Measurements from ENCODE around the gene PPP1R3D.

Gene PPP1R3D, protein sequence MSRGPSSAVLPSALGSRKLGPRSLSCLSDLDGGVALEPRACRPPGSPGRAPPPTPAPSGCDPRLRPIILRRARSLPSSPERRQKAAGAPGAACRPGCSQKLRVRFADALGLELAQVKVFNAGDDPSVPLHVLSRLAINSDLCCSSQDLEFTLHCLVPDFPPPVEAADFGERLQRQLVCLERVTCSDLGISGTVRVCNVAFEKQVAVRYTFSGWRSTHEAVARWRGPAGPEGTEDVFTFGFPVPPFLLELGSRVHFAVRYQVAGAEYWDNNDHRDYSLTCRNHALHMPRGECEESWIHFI

GRCh38 chr20:59940129-59940955 lies at the start of gene PPP1R3D, which contains the start of gene FAM217B:
PPP1R3D (minus strand) TSS chr20:59940305; CDS start chr20:59939931, 374 bp downstream.
FAM217B (plus strand) TSS chr20:59940389; CDS start chr20:59943944, 3,555 bp downstream.
- peak within 1 kb of the TSS; percentile 93 for H3K27ac ChIP-seq (ENCODE audit: low read length)
- no peaks in the 10 kb centered on the region for H3K27me3 ChIP-seq (ENCODE audit: low read depth, low read length)
- peaks cover 11 to 24% of the 10 kb centered on the region in 2 donors for H3K36me3 ChIP-seq (ENCODE audit: control insufficient read depth in 1 of 2, insufficient read depth in 2 of 2, low read length in 2 of 2)
- H3K9me3 ChIP-seq (ENCODE audit: control insufficient read depth in 1 of 2, low read length in 2 of 2): no peaks in the 10 kb centered on the region
- peak within 1 kb of the TSS; percentile 86 to 87 for H3K4me3 ChIP-seq (ENCODE audit: low read depth in 1 of 2, low read length in 2 of 2)
- peaks cover 24 to 40% of the 10 kb centered on the region in 2 donors for H3K4me1 ChIP-seq (ENCODE audit: control insufficient read depth in 1 of 2, insufficient read depth in 2 of 2, low read length in 2 of 2)

- Histone ChIP-seq H3K27me3 (ENCODE audit: low read depth, low read length) (no peaks in the 10 kb centered on the region), H3K4me1 (ENCODE audit: control insufficient read depth in 1 of 2, insufficient read depth in 2 of 2, low read length in 2 of 2) (no peaks in the 10 kb centered on the region), H3K9me3 (ENCODE audit: control insufficient read depth in 1 of 2, low read length in 2 of 2) (no peaks in the 10 kb centered on the region)
Measured at GRCh38 chr20:59988141-59988540, 48.0 kb upstream of the PPP1R3D start.

GRCh38 chr20:59987135-59987534 lies 47.0 kb upstream of the PPP1R3D start:
- Histone ChIP-seq H3K4me3 (ENCODE audit: low read depth in 1 of 2, low read length in 2 of 2) (no peak overlapping the region), H3K27me3 (ENCODE audit: low read depth, low read length) (no peaks in the 10 kb centered on the region), H3K36me3 (ENCODE audit: control insufficient read depth in 1 of 2, insufficient read depth in 2 of 2, low read length in 2 of 2) (no peaks in the 10 kb centered on the region), H3K27ac (ENCODE audit: low read length) (no peak overlapping the region), H3K4me1 (ENCODE audit: control insufficient read depth in 1 of 2, insufficient read depth in 2 of 2, low read length in 2 of 2) (no peaks in the 10 kb centered on the region), H3K9me3 (ENCODE audit: control insufficient read depth in 1 of 2, low read length in 2 of 2) (no peaks in the 10 kb centered on the region)

More at GRCh38 chr20:59988141-59988540, 48.0 kb upstream of the PPP1R3D start:
- no peak overlapping the region for H3K27ac ChIP-seq (ENCODE audit: low read length)
- H3K4me3 ChIP-seq (ENCODE audit: low read depth in 1 of 2, low read length in 2 of 2): no peak overlapping the region
- no peaks in the 10 kb centered on the region for H3K36me3 ChIP-seq (ENCODE audit: control insufficient read depth in 1 of 2, insufficient read depth in 2 of 2, low read length in 2 of 2)

DNA sequence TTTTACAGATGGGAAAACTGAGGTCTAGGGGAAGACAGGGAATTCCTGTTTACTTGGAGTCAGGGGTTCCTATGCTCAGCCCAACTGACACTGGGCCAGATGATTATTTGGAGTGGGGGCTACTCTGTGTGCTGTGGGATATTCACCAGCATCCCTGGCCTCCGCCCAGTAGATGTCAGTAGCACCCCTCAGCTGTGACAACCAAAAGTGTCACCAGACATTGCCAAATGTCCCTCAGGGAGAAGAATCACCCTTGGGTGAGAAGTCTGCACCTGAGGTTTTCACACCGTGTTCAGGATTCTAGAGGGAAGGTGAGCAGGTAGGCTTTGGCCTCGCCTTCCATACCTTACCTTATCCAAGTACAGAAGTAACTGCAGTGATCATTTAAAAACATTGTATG lies 45.8 kb upstream of the PPP1R3D start:
- no peaks in the 10 kb centered on the region for H3K9me3 ChIP-seq (ENCODE audit: control insufficient read depth in 1 of 2, low read length in 2 of 2)
- H3K36me3 ChIP-seq (ENCODE audit: control insufficient read depth in 1 of 2, insufficient read depth in 2 of 2, low read length in 2 of 2): no peaks in the 10 kb centered on the region
- H3K4me3 ChIP-seq (ENCODE audit: low read depth in 1 of 2, low read length in 2 of 2): no peak overlapping the region
- no peaks in the 10 kb centered on the region for H3K4me1 ChIP-seq (ENCODE audit: control insufficient read depth in 1 of 2, insufficient read depth in 2 of 2, low read length in 2 of 2)
- H3K27ac ChIP-seq (ENCODE audit: low read length): no peak overlapping the region
- H3K27me3 ChIP-seq (ENCODE audit: low read depth, low read length): no peaks in the 10 kb centered on the region

DNA sequence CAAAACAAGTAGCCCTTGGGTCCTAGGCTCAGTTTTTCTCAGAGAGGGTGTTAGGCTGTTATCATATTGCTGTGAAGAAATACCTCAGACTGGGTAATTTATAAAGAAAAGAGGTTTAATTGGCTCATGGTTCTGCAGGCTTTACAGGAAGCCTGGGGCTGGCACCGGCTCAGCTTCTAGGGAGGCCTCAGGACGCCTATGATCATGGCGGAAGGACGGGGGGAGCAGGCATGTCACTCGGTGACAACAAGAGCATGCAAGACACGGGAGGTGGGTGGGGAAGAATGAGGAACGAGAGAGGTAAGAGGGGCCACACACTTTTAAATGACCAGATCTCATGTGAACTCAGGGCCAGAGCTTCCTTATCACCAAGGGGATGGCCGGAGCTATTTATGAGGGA lies 45.1 kb upstream of the PPP1R3D start:
- no peaks in the 10 kb centered on the region for H3K36me3 ChIP-seq (ENCODE audit: control insufficient read depth in 1 of 2, insufficient read depth in 2 of 2, low read length in 2 of 2)
- H3K27me3 ChIP-seq (ENCODE audit: low read depth, low read length): no peaks in the 10 kb centered on the region
- H3K4me1 ChIP-seq (ENCODE audit: control insufficient read depth in 1 of 2, insufficient read depth in 2 of 2, low read length in 2 of 2): no peaks in the 10 kb centered on the region
- H3K4me3 ChIP-seq (ENCODE audit: low read depth in 1 of 2, low read length in 2 of 2): no peak overlapping the region
- H3K9me3 ChIP-seq (ENCODE audit: control insufficient read depth in 1 of 2, low read length in 2 of 2): no peaks in the 10 kb centered on the region
- H3K27ac ChIP-seq (ENCODE audit: low read length): no peak overlapping the region

GRCh38 chr20:59984541-59984940 lies 44.4 kb upstream of the PPP1R3D start:
- Histone ChIP-seq H3K27me3 (ENCODE audit: low read depth, low read length) (no peaks in the 10 kb centered on the region), H3K27ac (ENCODE audit: low read length) (no peak overlapping the region), H3K9me3 (ENCODE audit: control insufficient read depth in 1 of 2, low read length in 2 of 2) (no peaks in the 10 kb centered on the region), H3K4me1 (ENCODE audit: control insufficient read depth in 1 of 2, insufficient read depth in 2 of 2, low read length in 2 of 2) (no peaks in the 10 kb centered on the region), H3K4me3 (ENCODE audit: low read depth in 1 of 2, low read length in 2 of 2) (no peak overlapping the region), H3K36me3 (ENCODE audit: control insufficient read depth in 1 of 2, insufficient read depth in 2 of 2, low read length in 2 of 2) (no peaks in the 10 kb centered on the region)

GRCh38 chr20:59983076-59983475 lies 43.0 kb upstream of the PPP1R3D start:
- Histone ChIP-seq H3K27me3 (ENCODE audit: low read depth, low read length) (no peaks in the 10 kb centered on the region), H3K4me3 (ENCODE audit: low read depth in 1 of 2, low read length in 2 of 2) (no peak overlapping the region)

DNA sequence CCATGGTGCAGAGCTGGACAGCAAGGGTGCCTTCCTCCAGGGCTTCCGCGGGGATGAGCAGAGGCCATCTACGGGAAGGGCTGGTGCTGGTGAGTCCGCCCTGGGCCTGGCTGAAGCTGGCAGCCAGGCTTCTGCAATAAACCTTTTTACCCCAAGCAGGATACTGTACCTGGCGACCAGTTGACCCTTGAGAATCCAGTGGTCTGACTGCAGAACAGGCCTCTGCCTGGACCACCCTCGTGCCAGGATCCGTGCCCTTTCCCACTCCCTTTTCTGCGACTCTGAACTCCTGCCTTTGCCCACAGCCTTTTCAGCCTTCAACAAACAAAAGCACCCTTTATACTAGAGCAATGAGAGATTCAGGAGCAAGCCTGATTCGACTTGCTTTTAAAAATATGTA lies 37.0 kb upstream of the PPP1R3D start:
- no peaks in the 10 kb centered on the region for H3K27me3 ChIP-seq (ENCODE audit: low read depth, low read length)
- H3K9me3 ChIP-seq (ENCODE audit: control insufficient read depth in 1 of 2, low read length in 2 of 2): no peaks in the 10 kb centered on the region
- H3K36me3 ChIP-seq (ENCODE audit: control insufficient read depth in 1 of 2, insufficient read depth in 2 of 2, low read length in 2 of 2): no peaks in the 10 kb centered on the region
- no peak overlapping the region for H3K27ac ChIP-seq (ENCODE audit: low read length)
- H3K4me1 ChIP-seq (ENCODE audit: control insufficient read depth in 1 of 2, insufficient read depth in 2 of 2, low read length in 2 of 2): peaks cover 0 to 6% of the 10 kb centered on the region in 2 donors
- H3K4me3 ChIP-seq (ENCODE audit: low read depth in 1 of 2, low read length in 2 of 2): no peak overlapping the region

More at GRCh38 chr20:59983076-59983475, 43.0 kb upstream of the PPP1R3D start:
- no peaks in the 10 kb centered on the region for H3K9me3 ChIP-seq (ENCODE audit: control insufficient read depth in 1 of 2, low read length in 2 of 2)
- no peaks in the 10 kb centered on the region for H3K4me1 ChIP-seq (ENCODE audit: control insufficient read depth in 1 of 2, insufficient read depth in 2 of 2, low read length in 2 of 2)
- H3K27ac ChIP-seq (ENCODE audit: low read length): no peak overlapping the region
- H3K36me3 ChIP-seq (ENCODE audit: control insufficient read depth in 1 of 2, insufficient read depth in 2 of 2, low read length in 2 of 2): no peaks in the 10 kb centered on the region

- H3K27me3 ChIP-seq (ENCODE audit: low read depth, low read length): no peaks in the 10 kb centered on the region
- no peaks in the 10 kb centered on the region for H3K36me3 ChIP-seq (ENCODE audit: control insufficient read depth in 1 of 2, insufficient read depth in 2 of 2, low read length in 2 of 2)
- no peak overlapping the region for H3K27ac ChIP-seq (ENCODE audit: low read length)
- H3K4me3 ChIP-seq (ENCODE audit: low read depth in 1 of 2, low read length in 2 of 2): no peak overlapping the region
- H3K4me1 ChIP-seq (ENCODE audit: control insufficient read depth in 1 of 2, insufficient read depth in 2 of 2, low read length in 2 of 2): peaks cover 0 to 6% of the 10 kb centered on the region in 2 donors
- H3K9me3 ChIP-seq (ENCODE audit: control insufficient read depth in 1 of 2, low read length in 2 of 2): no peaks in the 10 kb centered on the region
Measured at GRCh38 chr20:59976156-59976782, 36.2 kb upstream of the PPP1R3D start.

DNA sequence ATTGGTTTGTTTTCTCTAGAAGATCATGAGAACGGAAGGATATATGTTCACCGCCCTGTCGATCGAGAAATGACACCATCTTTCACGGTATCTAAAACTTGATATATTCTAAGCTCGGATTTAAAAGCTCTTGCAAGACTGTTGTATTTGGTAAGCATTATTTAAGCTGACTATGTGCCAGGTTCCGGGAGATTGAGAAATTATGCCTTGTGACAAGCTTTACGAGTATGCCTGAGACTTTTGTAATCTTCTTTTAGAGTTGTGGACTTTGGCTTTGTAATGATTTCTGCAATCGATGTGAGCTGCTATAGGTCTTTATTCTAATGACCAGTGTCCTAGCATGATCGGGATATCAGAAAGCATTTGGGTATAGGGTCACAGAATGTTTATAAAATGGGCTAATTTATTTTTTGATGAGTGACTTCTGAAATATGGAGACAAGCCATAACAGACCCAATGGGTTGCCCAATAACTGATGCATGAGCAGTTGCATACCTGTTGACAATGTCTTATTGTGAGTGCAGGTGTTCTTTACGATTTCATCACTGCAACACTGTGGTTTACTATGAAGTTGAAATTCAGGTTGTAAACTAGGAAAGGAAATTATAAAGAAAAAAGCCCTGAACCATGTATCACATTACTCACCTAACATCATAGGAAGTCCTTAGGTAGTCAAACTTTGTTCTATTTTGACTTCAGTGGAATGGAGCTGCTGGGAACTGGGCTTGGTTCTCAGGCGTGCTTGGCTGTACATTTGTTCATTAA lies 32.1 kb upstream of the PPP1R3D start:
- Histone ChIP-seq H3K27me3 (ENCODE audit: low read depth, low read length) (no peaks in the 10 kb centered on the region), H3K4me3 (ENCODE audit: low read depth in 1 of 2, low read length in 2 of 2) (no peak overlapping the region), H3K4me1 (ENCODE audit: control insufficient read depth in 1 of 2, insufficient read depth in 2 of 2, low read length in 2 of 2) (peaks cover 0 to 6% of the 10 kb centered on the region in 2 donors), H3K36me3 (ENCODE audit: control insufficient read depth in 1 of 2, insufficient read depth in 2 of 2, low read length in 2 of 2) (no peaks in the 10 kb centered on the region), H3K27ac (ENCODE audit: low read length) (no peak overlapping the region), H3K9me3 (ENCODE audit: control insufficient read depth in 1 of 2, low read length in 2 of 2) (no peaks in the 10 kb centered on the region)

Data from muscle layer of duodenum (tissue), 2 donors.